Endothelial cell (in vitro differentiated cells): ENCODE measurements around the gene TMEM95. TPM values are rescaled to one million over a fixed set of nuclear protein-coding genes. Genes with fewer than 3 reads are reported as not detected.
A peak's percentile ranks its signal among the peaks of the same experiment; 100 is the strongest.
"Not testable (repeated sequence)": the region's sequence is repeated elsewhere in the genome, so short reads cannot be mapped to it uniquely, and the experiment has no call there.

Source experiments
- DNase-seq: peaks from one replicate; pipeline ENCODE4 v3.0.0; 2021; ENCODE audit warnings: low spot score
- H3K27ac Mint-ChIP-seq: one replicate; pipeline ENCODE4 v1.8.0; 2021; ENCODE audit warnings: mixed read lengths, inconsistent platforms; ENCODE audit not compliant: unreplicated experiment
- H3K27me3 Mint-ChIP-seq: one replicate; pipeline ENCODE4 v1.8.0; 2021; ENCODE audit warnings: mild to moderate bottlenecking, moderate library complexity, mixed read lengths, inconsistent platforms; ENCODE audit not compliant: unreplicated experiment
- H3K36me3 Mint-ChIP-seq: one replicate; pipeline ENCODE4 v1.8.0; 2021; ENCODE audit warnings: mild to moderate bottlenecking, low read depth, mixed read lengths, inconsistent platforms; ENCODE audit not compliant: unreplicated experiment
- H3K4me1 Mint-ChIP-seq: one replicate; pipeline ENCODE4 v1.8.0; 2021; ENCODE audit warnings: mild to moderate bottlenecking, mixed read lengths, inconsistent platforms; ENCODE audit not compliant: unreplicated experiment
- H3K4me3 Mint-ChIP-seq: one replicate; pipeline ENCODE4 v1.8.0; 2021; ENCODE audit warnings: mild to moderate bottlenecking, mixed read lengths, inconsistent platforms; ENCODE audit not compliant: unreplicated experiment
- H3K9me3 Mint-ChIP-seq: one replicate; pipeline ENCODE4 v1.8.0; 2021; ENCODE audit warnings: mixed read lengths, inconsistent platforms; ENCODE audit not compliant: unreplicated experiment
- CTCF ChIP-seq: fragments of 200-600 bp; sonication (generic); IDR thresholded peaks from one replicate; pipeline ENCODE4 v1.5.0; 2021; ENCODE audit warnings: antibody characterized with exemption; ENCODE audit not compliant: unreplicated experiment
- total RNA-seq: library from RNA; stranded (reverse); fragmentation: NEBNext Ultra II Directional; extraction: Animal tissue kit (Norgen Biotek cat#: 25700); gene quantifications from one replicate; pipeline ENCODE4 v1.2.1, GENCODE V29; 2021; ENCODE audit not compliant: unreplicated experiment

The TMEM95 gene
- total RNA-seq, 1 donor from 2014 or later = not detected

DNA sequence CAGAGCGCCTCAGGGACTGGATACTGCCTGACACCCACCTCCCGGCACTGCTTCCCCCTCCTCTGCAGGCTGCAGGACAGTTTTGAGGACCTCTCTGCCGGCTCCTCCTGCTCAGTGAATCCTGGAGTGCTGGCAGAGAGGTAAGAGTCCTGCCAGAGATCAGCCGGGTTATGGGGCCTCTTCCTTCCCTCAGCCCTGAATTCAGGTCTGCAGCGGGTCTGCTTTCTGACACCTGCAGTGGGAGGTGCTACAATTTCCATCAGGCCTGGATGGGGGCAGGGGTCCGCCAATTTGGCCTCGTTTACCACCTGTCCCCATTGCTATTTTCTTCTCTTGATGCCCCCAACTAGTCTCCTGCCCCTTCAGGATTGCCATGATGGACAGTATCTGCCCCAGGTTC lies 22.8 kb upstream of the TMEM95 start:
- DNase-seq = no peak
- H3K27ac Mint-ChIP-seq = no peak overlapping the region
- TF ChIP-seq CTCF = no peak
- H3K36me3 Mint-ChIP-seq = peaks cover 13% of the 10 kb centered on the region
- H3K4me1 Mint-ChIP-seq = peaks cover 28% of the 10 kb centered on the region
- H3K27me3 Mint-ChIP-seq = peaks cover 7% of the 10 kb centered on the region
- H3K4me3 Mint-ChIP-seq = no peak overlapping the region
- H3K9me3 Mint-ChIP-seq = no peaks in the 10 kb centered on the region

GRCh38 chr17:7332600-7333069 lies 22.3 kb upstream of the TMEM95 start:
- not testable (repeated sequence) for H3K4me3 Mint-ChIP-seq, DNase-seq
- peaks cover 13% of the 10 kb centered on the region for H3K36me3 Mint-ChIP-seq

DNA sequence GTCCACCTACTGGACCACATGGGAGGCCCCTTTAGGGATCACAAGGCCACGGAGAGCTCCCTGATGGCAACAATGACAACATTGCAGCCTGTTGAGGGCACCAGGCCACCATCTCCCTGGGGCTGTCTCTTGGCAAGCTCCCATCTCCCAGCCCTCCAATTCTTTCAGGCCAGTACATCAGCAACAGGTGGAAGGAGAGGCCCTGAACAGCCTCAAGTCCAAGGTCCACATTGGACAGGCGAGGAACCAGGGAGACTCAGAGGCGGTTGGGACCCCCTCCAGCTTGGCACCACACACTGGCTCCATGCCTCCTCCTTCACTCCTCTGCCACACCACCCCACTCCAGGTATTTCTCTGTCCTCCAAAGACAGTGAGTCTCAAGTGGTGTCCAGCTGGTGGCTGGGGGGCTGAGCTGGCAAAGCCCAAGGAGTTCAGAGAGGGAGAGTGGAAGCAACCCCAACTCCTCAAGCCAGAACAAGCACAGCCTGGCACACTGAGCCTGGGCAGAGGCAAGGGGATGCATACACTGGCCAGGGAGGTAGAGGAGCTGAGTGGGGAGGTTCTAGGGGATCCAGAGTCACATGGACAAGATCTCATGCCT lies 19.9 kb upstream of the TMEM95 start:
- H3K9me3 Mint-ChIP-seq = no peaks in the 10 kb centered on the region
- peaks cover 16% of the 10 kb centered on the region for H3K4me1 Mint-ChIP-seq
- no peaks in the 10 kb centered on the region for H3K36me3 Mint-ChIP-seq
- H3K27me3 Mint-ChIP-seq = peaks cover 3% of the 10 kb centered on the region
- H3K4me3 Mint-ChIP-seq = no peak overlapping the region
- no peak for DNase-seq
- peak overlapping the region; percentile 57 for H3K27ac Mint-ChIP-seq
- no peak for TF ChIP-seq CTCF

More at GRCh38 chr17:7332600-7333069, 22.3 kb upstream of the TMEM95 start:
- not testable (repeated sequence) for H3K27ac Mint-ChIP-seq, H3K27me3 Mint-ChIP-seq, H3K9me3 Mint-ChIP-seq
- peaks cover 32% of the 10 kb centered on the region for H3K4me1 Mint-ChIP-seq

GRCh38 chr17:7335765-7336164 lies 19.2 kb upstream of the TMEM95 start:
- not testable (repeated sequence) for H3K9me3 Mint-ChIP-seq, H3K4me3 Mint-ChIP-seq, H3K36me3 Mint-ChIP-seq, H3K27me3 Mint-ChIP-seq, DNase-seq
- Mint-ChIP-seq H3K27ac (peak overlapping the region; percentile 57), H3K4me1 (peaks cover 15% of the 10 kb centered on the region)

- peaks cover 2% of the 10 kb centered on the region for H3K27me3 Mint-ChIP-seq
- H3K9me3 Mint-ChIP-seq = no peaks in the 10 kb centered on the region
- H3K4me1 Mint-ChIP-seq = peaks cover 15% of the 10 kb centered on the region
- no peak within 1 kb of the TSS for H3K4me3 Mint-ChIP-seq
- no peak for TF ChIP-seq CTCF
- peak within 1 kb of the TSS; percentile 57 for H3K27ac Mint-ChIP-seq
- no peaks in the 10 kb centered on the region for H3K36me3 Mint-ChIP-seq
- DNase-seq = peak; percentile 13
Measured at GRCh38 chr17:7336240-7337175, 18.4 kb upstream of the TMEM95 start, which contains the start of gene ACAP1. Gene ACAP1 (plus strand): TSS chr17:7336529. CDS start chr17:7336735, 206 bp downstream.

DNA sequence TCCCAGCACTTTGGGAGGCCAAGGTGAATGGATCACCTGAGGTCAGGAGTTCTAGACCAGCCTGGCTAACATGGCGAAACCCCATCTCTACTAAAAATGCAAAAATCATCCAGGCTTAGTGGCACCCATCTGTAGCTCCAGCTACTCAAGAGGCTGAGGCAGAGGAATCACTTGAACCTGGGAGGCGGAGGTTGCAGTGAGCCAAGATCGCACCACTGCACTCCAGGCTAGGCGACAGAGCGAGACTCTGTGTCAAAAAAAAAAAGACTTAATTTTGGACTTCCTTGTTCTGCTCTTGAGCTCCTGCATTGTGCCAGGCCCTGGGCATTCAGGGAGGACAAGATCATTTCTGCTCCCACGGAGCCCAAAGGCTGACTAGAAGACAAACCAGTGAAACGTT lies 17.4 kb upstream of the TMEM95 start:
- not testable (repeated sequence) for H3K4me3 Mint-ChIP-seq, H3K27me3 Mint-ChIP-seq, H3K36me3 Mint-ChIP-seq, DNase-seq, H3K9me3 Mint-ChIP-seq
- peaks cover 15% of the 10 kb centered on the region for H3K4me1 Mint-ChIP-seq
- H3K27ac Mint-ChIP-seq = peak overlapping the region; percentile 15
